ENCODE measurements around the gene ARHGEF10L.

Gene ARHGEF10L

GRCh38 chr1:17588048-17588871 lies 48.8 kb downstream of the ARHGEF10L start:
- DNase-seq (ENCODE audit: low read depth): no peak

GRCh38 chr1:17591814-17592430 lies 52.4 kb downstream of the ARHGEF10L start:
- DNase-seq (ENCODE audit: low read depth): no peak

- DNase-seq (ENCODE audit: low read depth): no peak
Observed at GRCh38 chr1:17594026-17594425, 54.5 kb downstream of the ARHGEF10L start.

- no peak for DNase-seq (ENCODE audit: low read depth)
Observed at GRCh38 chr1:17594690-17595601, 55.4 kb downstream of the ARHGEF10L start.

- no peak for DNase-seq (ENCODE audit: low read depth)
Observed at GRCh38 chr1:17595602-17595925, 56.1 kb downstream of the ARHGEF10L start.

GRCh38 chr1:17596186-17596585 lies 56.7 kb downstream of the ARHGEF10L start:
- DNase-seq (ENCODE audit: low read depth): no peak

- no peak for DNase-seq (ENCODE audit: low read depth)
Observed at GRCh38 chr1:17596651-17597509, 57.4 kb downstream of the ARHGEF10L start.

- DNase-seq (ENCODE audit: low read depth): no peak
Observed at GRCh38 chr1:17597651-17598050, 58.2 kb downstream of the ARHGEF10L start.

GRCh38 chr1:17598251-17598650 lies 58.8 kb downstream of the ARHGEF10L start:
- no peak for DNase-seq (ENCODE audit: low read depth)

- DNase-seq (ENCODE audit: low read depth): no peak
Observed at GRCh38 chr1:17599291-17599953, 59.9 kb downstream of the ARHGEF10L start.

GRCh38 chr1:17599954-17600300 lies 60.4 kb downstream of the ARHGEF10L start:
- no peak for DNase-seq (ENCODE audit: low read depth)

GRCh38 chr1:17600321-17600720 lies 60.8 kb downstream of the ARHGEF10L start:
- no peak for DNase-seq (ENCODE audit: low read depth)

- no peak for DNase-seq (ENCODE audit: low read depth)
Observed at GRCh38 chr1:17601643-17602382, 62.3 kb downstream of the ARHGEF10L start.

- DNase-seq (ENCODE audit: low read depth): no peak
Observed at GRCh38 chr1:17603091-17603841, 63.8 kb downstream of the ARHGEF10L start.

- no peak for DNase-seq (ENCODE audit: low read depth)
Observed at GRCh38 chr1:17605582-17606344, 66.3 kb downstream of the ARHGEF10L start.

GRCh38 chr1:17606826-17607440 lies 67.4 kb downstream of the ARHGEF10L start:
- peak; percentile 25 for DNase-seq (ENCODE audit: low read depth)

GRCh38 chr1:17607644-17608581 lies 68.4 kb downstream of the ARHGEF10L start:
- DNase-seq (ENCODE audit: low read depth): no peak

Measured in CMK (cell line).